SK-N-SH (cell line): ENCODE results near the gene NBPF3. TPM values are rescaled to one million over a fixed set of nuclear protein-coding genes. Genes with fewer than 3 reads are reported as not detected.

Source experiments
- CTCF ChIA-PET: fragments of 300-600, 350-600 bp; formaldehyde crosslinking; extraction: SDS; loops from one replicate; lab custom pipeline; 2021; lab: Yijun Ruan, JAX
- POLR2A ChIA-PET: fragments of 350-600 bp; sonication (Branson Sonifier 250); formaldehyde crosslinking; extraction: SDS; loops from one replicate; lab custom pipeline; 2020; ENCODE audit warnings: antibody characterized with exemption, inconsistent platforms; lab: Yijun Ruan, JAX
- DNase-seq: peaks from one replicate; pipeline ENCODE4 v3.0.0; 2012
- H2AFZ ChIP-seq: fragments of 200-600 bp; sonication (generic); 2 replicates; pipeline ENCODE4 v1.8.1; 2016; ENCODE audit warnings: antibody characterized with exemption, mild to moderate bottlenecking, low read depth
- H3F3A ChIP-seq: fragments of 200-600 bp; sonication (generic); replicated peaks from 2 replicates; pipeline ENCODE3; 2016; ENCODE audit warnings: antibody characterized with exemption, mild to moderate bottlenecking; ENCODE audit not compliant: insufficient read depth
- H3K27ac ChIP-seq, 2 experiments: fragments of 200-500 bp in 1 of 2; fragments of 200-600 bp in 1 of 2; sonication (Bioruptor generic) in 1 of 2; sonication (generic), shearing (Covaris generic) in 1 of 2; 2 replicates each; pipeline versions ENCODE4 v1.5.1 to v1.6.1; 2014 to 2016; ENCODE audit warnings: low read depth in 2 of 2, inconsistent platforms in 1 of 2, low read length in 1 of 2, mild to moderate bottlenecking in 1 of 2, mixed read lengths in 1 of 2
- H3K27me3 ChIP-seq: fragments of 200-600 bp; sonication (generic), shearing (Covaris generic); 2 replicates; pipeline ENCODE4 v1.6.1; 2016; ENCODE audit warnings: mixed run types; ENCODE audit not compliant: insufficient read depth
- H3K36me3 ChIP-seq, 2 experiments: fragments of 200-500 bp in 1 of 2; fragments of 200-600 bp in 1 of 2; sonication (Bioruptor generic) in 1 of 2; sonication (generic) in 1 of 2; replicated peaks in 1 of 2; 2 replicates each; pipeline versions ENCODE3 to v1.5.1; 2014 to 2016; ENCODE audit warnings: low read length in 1 of 2, mild to moderate bottlenecking in 1 of 2; ENCODE audit not compliant: insufficient read depth in 2 of 2, control insufficient read depth in 1 of 2
- H3K4me1 ChIP-seq, 2 experiments: fragments of 200-500 bp in 1 of 2; fragments of 200-600 bp in 1 of 2; sonication (Bioruptor generic) in 1 of 2; sonication (generic), shearing (Covaris generic) in 1 of 2; 2 replicates each; pipeline versions ENCODE4 v1.5.1 to v1.6.1; 2014 to 2016; ENCODE audit warnings: low read depth in 1 of 2, low read length in 1 of 2, mixed run types in 1 of 2; ENCODE audit not compliant: insufficient read depth in 2 of 2, control insufficient read depth in 1 of 2
- H3K4me2 ChIP-seq: fragments of 200-600 bp; sonication (generic), shearing (Covaris generic); 2 replicates; pipeline ENCODE4 v1.6.1; 2017; ENCODE audit warnings: mixed run types
- H3K4me3 ChIP-seq, 2 experiments: fragments of 200-500 bp in 1 of 2; fragments of 200-600 bp in 1 of 2; sonication (Bioruptor generic) in 1 of 2; sonication (generic), shearing (Covaris generic) in 1 of 2; 2 replicates each; pipeline versions ENCODE4 v1.5.1 to v1.8.1; 2014 to 2016; ENCODE audit warnings: low read depth in 2 of 2, inconsistent platforms in 1 of 2, low read length in 1 of 2, mild to moderate bottlenecking in 1 of 2, mixed read lengths in 1 of 2, moderate library complexity in 1 of 2
- H3K79me2 ChIP-seq: fragments of 200-600 bp; sonication (generic); 2 replicates; pipeline ENCODE4 v1.8.1; 2017; ENCODE audit warnings: mild to moderate bottlenecking; ENCODE audit not compliant: insufficient read depth
- H3K9ac ChIP-seq: fragments of 200-600 bp; sonication (generic); 2 replicates; pipeline ENCODE4 v1.6.1; 2017; ENCODE audit warnings: mixed run types
- H3K9me2 ChIP-seq: fragments of 200-600 bp; sonication (generic); 2 replicates; pipeline ENCODE4 v1.6.1; 2017; ENCODE audit warnings: mixed run types
- H3K9me3 ChIP-seq: fragments of 200-600 bp; sonication (generic); 2 replicates; pipeline ENCODE4 v1.6.1; 2017; ENCODE audit warnings: mixed run types, mild to moderate bottlenecking, moderate library complexity
- H4K20me1 ChIP-seq: fragments of 200-600 bp; sonication (generic); 2 replicates; pipeline ENCODE4 v1.6.1; 2017; ENCODE audit warnings: mild to moderate bottlenecking, mixed run types; ENCODE audit not compliant: insufficient read depth
- FOSL2 ChIP-seq: IDR thresholded peaks from 2 replicates; pipeline ENCODE4 v1.4.0; 2012; ENCODE audit warnings: low read depth, mild to moderate bottlenecking, moderate library complexity, borderline replicate concordance
- FOXJ3 ChIP-seq: sonication (generic); formaldehyde crosslinking; IDR thresholded peaks from 2 replicates; pipeline ENCODE4 v1.5.1; 2020; ENCODE audit warnings: mild to moderate bottlenecking, missing genetic modification reagents
- GATA2 ChIP-seq: sonication (generic); formaldehyde crosslinking; IDR thresholded peaks from 2 replicates; pipeline ENCODE4 v1.5.0; 2020; ENCODE audit warnings: mild to moderate bottlenecking, missing genetic modification reagents
- JUND ChIP-seq: IDR thresholded peaks from 2 replicates; pipeline ENCODE4 v1.4.0; 2012
- MAX ChIP-seq: IDR thresholded peaks from 2 replicates; pipeline ENCODE4 v1.4.0; 2012; ENCODE audit warnings: low read depth
- MEF2A ChIP-seq: IDR thresholded peaks from 2 replicates; pipeline ENCODE4 v1.4.0; 2012; ENCODE audit warnings: low read depth, borderline replicate concordance
- MXI1 ChIP-seq: IDR thresholded peaks from 2 replicates; pipeline ENCODE4 v1.6.1; 2012; ENCODE audit warnings: mild to moderate bottlenecking, low read depth, low read length, improper control_type of control experiment
- RAD21 ChIP-seq: IDR thresholded peaks from 2 replicates; pipeline ENCODE4 v1.6.1; 2012; ENCODE audit warnings: mild to moderate bottlenecking, low read length
- REST ChIP-seq: IDR thresholded peaks from 2 replicates; pipeline ENCODE4 v1.6.1; 2012; ENCODE audit warnings: mild to moderate bottlenecking, low read depth, low read length, moderate library complexity
- RXRA ChIP-seq: IDR thresholded peaks from 2 replicates; pipeline ENCODE4 v1.4.0; 2012; ENCODE audit warnings: low read depth, mild to moderate bottlenecking, borderline replicate concordance
- TAF1 ChIP-seq: IDR thresholded peaks from 2 replicates; pipeline ENCODE4 v1.6.1; 2012; ENCODE audit warnings: low read depth, mild to moderate bottlenecking, low read length, moderate library complexity, borderline replicate concordance
- TCF12 ChIP-seq: IDR thresholded peaks from 2 replicates; pipeline ENCODE4 v1.4.0; 2012
- WGBS: methylation state at CpG from one replicate; pipeline ENCODE4 v1.1.6; 2017; ENCODE audit warnings: low lambda C conversion rate; 5-methylcytosine and 5-hydroxymethylcytosine counted together
- polyA plus RNA-seq, 3 experiments: library from polyadenylated mRNA; depleted of rRNA; stranded (reverse); fragments of >200 nt; gene quantifications; 2 replicates each; pipeline ENCODE4 v1.2.3, GENCODE V29; 2012
- TF ChIP-seq, protein P1 (sequence below): fragments of 150-350 bp; IDR thresholded peaks from 2 replicates; pipeline ENCODE4 v1.6.1; 2017; ENCODE audit warnings: antibody characterized with exemption, low read length, low read depth, borderline replicate concordance
- TF ChIP-seq, protein P2 (sequence below): IDR thresholded peaks from 2 replicates; pipeline ENCODE4; 2012

Gene NBPF3
- polyA plus RNA-seq, 1 of the 3 experiments (the other 2 are of a cell fraction) = 6.4 TPM

DNA sequence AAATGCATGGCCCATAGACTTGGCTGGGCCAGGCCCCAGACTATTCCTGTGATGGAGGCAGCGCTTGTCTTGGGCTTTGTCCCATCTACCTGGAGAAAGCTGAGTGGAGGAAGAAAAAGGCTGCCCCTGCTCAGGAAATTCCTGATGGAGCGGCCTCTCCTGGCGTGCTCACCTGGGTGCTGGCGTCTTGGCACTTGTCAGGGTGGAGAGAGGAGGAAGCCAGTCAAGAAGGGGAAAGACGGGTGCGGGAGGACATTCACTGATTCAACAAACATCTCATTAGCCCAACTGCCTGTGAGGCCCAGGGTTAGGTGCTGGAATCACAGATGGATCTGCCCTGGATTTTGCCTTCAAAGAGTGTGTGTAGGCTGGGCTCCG is 85.4 kb downstream of the NBPF3 start (continued):
- TF ChIP-seq REST = no peak
- TF ChIP-seq, all 33 proteins: peak for 0

DNA sequence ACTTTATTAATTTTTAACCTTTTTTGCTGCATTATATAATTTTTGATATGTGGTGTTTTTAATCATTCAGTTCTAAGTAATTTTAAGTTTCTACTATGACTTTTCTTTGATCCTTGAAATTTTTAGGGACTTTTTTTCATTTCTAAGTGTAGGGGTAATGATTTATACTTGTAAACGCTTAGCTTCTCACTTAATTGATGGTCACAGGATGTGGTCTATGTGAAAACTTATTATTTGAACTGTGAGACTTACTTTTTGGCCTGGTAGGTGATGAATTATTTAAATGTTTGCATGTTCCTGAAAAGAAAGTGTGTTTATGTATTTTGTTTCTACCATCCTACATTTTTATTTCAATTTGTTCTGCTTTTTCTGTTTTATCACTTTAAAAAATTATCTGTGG is 86.5 kb downstream of the NBPF3 start:
- Histone ChIP-seq H3K9me3 (no peaks in the 10 kb centered on the region), H3K9ac (no peak overlapping the region), H3K4me3 (no peak overlapping the region), H3K4me2 (no peak overlapping the region), H3K79me2 (no peaks in the 10 kb centered on the region), H3K4me1 (peaks cover 0 to 7% of the 10 kb centered on the region in 2 experiments; a peak in 1 of 4 replicates), H3K9me2 (no peaks in the 10 kb centered on the region), H3K36me3 (no peaks in the 10 kb centered on the region), H4K20me1 (no peaks in the 10 kb centered on the region), H3K27me3 (0 out of 2 replicates have a peak, but pooled peaks cover 5% of the 10 kb centered on the region), H3K27ac (no peak overlapping the region), H3F3A (no peaks in the 10 kb centered on the region), H2AFZ (no peak overlapping the region)
- DNase-seq = no peak
- POLR2A ChIA-PET = no interaction called here
- no peak for TF ChIP-seq MXI1
- no peak for TF ChIP-seq MEF2A
- no peak for TF ChIP-seq JUND
- TF ChIP-seq TCF12 = no peak
- no peak for TF ChIP-seq RXRA
- TF ChIP-seq MAX = no peak
- TF ChIP-seq, protein P1, sequence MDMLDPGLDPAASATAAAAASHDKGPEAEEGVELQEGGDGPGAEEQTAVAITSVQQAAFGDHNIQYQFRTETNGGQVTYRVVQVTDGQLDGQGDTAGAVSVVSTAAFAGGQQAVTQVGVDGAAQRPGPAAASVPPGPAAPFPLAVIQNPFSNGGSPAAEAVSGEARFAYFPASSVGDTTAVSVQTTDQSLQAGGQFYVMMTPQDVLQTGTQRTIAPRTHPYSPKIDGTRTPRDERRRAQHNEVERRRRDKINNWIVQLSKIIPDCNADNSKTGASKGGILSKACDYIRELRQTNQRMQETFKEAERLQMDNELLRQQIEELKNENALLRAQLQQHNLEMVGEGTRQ = no peak
- TF ChIP-seq GATA2 (CRISPR knock-in tag) = no peak
- TF ChIP-seq RAD21 = no peak
- TF ChIP-seq, protein P2, sequence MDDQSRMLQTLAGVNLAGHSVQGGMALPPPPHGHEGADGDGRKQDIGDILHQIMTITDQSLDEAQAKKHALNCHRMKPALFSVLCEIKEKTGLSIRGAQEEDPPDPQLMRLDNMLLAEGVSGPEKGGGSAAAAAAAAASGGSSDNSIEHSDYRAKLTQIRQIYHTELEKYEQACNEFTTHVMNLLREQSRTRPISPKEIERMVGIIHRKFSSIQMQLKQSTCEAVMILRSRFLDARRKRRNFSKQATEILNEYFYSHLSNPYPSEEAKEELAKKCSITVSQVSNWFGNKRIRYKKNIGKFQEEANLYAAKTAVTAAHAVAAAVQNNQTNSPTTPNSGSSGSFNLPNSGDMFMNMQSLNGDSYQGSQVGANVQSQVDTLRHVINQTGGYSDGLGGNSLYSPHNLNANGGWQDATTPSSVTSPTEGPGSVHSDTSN = no peak
- no peak for TF ChIP-seq TAF1
- TF ChIP-seq FOXJ3 (CRISPR knock-in tag) = no peak
- no peak for TF ChIP-seq FOSL2
- WGBS = 73% methylated on average over 1 of the region's 1 CpG
- CTCF ChIA-PET = interaction anchor here (1.4 to 1.8 kb wide), 2 partner anchors 11 to 156 kb away, joined by 3 to 6 read pairs; no protein-coding TSS in a partner anchor
